ENCODE results near the gene UBXN10. TPM values are rescaled to one million over a fixed set of nuclear protein-coding genes. Genes with fewer than 3 reads are reported as not detected.

UBXN10 gene
- total and polyA plus RNA-seq, 9 donors, result 0.20 to 28.0 (median 1.5) TPM

DNA sequence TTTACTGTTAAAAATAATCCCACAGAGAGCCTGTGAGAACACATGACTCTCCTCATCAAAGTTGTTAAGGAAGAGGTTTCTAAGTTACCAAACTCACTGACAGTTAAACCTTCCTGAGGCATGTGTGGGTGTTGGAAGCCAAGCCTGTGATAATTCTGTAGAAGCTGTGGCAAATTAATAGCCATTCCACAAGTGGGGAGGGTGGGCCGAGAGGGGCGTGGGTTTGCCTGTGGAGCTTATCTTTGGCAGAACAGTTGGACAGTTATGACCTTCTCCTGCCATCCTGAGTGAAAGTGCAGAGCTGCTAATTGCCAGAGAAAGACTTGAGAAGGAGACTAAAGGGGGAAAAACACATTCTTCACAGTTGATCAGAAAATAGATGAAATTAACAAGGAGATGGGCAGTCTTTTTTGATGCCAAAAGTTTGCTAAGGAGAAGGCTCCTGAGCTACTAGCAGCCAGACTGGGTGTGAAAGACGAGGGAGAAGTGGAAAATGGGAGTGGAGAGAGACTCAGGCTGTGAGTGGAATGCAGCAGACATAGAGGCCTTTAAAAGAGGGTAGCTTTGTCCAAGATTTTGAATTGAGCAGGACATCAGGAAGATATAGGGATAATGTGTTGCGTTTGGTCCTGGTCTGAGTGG is 2.0 kb downstream of the UBXN10 start:
- Histone ChIP-seq H3K4me3 (no peak overlapping the region), H3K9me3 (no peaks in the 10 kb centered on the region), H3K27ac (no peak overlapping the region), H3K36me3 (no peaks in the 10 kb centered on the region), H3K4me1 (ENCODE audit: insufficient read depth) (no peaks in the 10 kb centered on the region), H3K27me3 (no peaks in the 10 kb centered on the region)
- 27 to 44% (median 37%) methylated on average over 4 of the region's 4 CpGs for WGBS, 3 donors
- TF ChIP-seq, protein P1, sequence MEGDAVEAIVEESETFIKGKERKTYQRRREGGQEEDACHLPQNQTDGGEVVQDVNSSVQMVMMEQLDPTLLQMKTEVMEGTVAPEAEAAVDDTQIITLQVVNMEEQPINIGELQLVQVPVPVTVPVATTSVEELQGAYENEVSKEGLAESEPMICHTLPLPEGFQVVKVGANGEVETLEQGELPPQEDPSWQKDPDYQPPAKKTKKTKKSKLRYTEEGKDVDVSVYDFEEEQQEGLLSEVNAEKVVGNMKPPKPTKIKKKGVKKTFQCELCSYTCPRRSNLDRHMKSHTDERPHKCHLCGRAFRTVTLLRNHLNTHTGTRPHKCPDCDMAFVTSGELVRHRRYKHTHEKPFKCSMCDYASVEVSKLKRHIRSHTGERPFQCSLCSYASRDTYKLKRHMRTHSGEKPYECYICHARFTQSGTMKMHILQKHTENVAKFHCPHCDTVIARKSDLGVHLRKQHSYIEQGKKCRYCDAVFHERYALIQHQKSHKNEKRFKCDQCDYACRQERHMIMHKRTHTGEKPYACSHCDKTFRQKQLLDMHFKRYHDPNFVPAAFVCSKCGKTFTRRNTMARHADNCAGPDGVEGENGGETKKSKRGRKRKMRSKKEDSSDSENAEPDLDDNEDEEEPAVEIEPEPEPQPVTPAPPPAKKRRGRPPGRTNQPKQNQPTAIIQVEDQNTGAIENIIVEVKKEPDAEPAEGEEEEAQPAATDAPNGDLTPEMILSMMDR (IDR thresholded peaks at IDR 0.05), result no peak
- TF ChIP-seq EP300 (IDR thresholded peaks at IDR 0.05) (no peak), POLR2A (IDR thresholded peaks at IDR 0.05) (no peak)
- DNase-seq, result no peak
- intact Hi-C loops (cut with DNase I), result no loop called here

DNA sequence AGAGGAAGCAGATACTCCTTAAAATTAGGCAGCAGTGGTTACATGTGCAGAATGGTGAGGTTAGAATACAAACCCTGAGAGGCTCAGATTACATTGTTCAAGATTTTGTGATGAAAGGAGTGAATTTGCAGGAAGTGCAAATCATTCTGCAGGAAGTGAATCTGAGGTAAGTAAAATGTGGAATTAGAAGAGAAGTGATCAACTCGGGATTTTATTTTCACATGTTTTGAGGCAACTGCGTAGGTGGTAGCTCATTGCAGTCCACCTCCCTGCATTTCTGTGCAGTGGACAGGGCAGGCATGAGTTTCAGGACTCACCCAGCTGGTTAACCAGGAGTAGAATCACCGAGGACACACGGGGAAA is 2.5 kb downstream of the UBXN10 start:
- DNase-seq, result no peak
- no peak for TF ChIP-seq POLR2A (IDR thresholded peaks at IDR 0.05)
- no peak for TF ChIP-seq EP300 (IDR thresholded peaks at IDR 0.05)
- TF ChIP-seq, protein P1 (IDR thresholded peaks at IDR 0.05), result no peak
- no peaks in the 10 kb centered on the region for H3K4me1 ChIP-seq (ENCODE audit: insufficient read depth)
- no peak overlapping the region for H3K27ac ChIP-seq
- 60 to 73% (median 66%) methylated on average over 4 of the region's 4 CpGs for WGBS, 3 donors
- H3K27me3 ChIP-seq, result no peaks in the 10 kb centered on the region
- H3K4me3 ChIP-seq, result no peak overlapping the region
- intact Hi-C loops (cut with DNase I), result no loop called here
- H3K36me3 ChIP-seq, result no peaks in the 10 kb centered on the region
- no peaks in the 10 kb centered on the region for H3K9me3 ChIP-seq

DNA sequence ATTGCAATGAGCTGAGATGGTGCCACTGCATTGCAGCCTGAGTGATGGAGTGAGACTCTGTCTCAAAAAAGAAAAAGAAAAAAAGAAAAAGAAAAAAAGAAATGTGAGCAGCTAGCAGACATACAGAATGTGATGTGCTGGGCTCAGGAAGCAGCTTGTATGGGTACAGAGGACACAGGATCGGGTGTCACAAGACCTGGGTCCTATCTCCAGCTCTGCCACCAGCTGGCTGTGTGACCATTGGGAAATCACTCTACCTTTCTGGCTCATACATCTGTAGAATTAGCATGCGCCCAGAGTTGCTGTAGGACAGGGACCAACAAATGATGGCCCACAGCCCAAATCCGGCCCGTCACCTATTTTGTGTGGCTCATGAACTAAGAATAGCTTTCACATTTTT is 3.8 kb downstream of the UBXN10 start:
- H3K4me3 ChIP-seq, result no peak overlapping the region
- WGBS, 3 donors, result 90 to 97% (median 92%) methylated on average over 4 of the region's 4 CpGs

DNA sequence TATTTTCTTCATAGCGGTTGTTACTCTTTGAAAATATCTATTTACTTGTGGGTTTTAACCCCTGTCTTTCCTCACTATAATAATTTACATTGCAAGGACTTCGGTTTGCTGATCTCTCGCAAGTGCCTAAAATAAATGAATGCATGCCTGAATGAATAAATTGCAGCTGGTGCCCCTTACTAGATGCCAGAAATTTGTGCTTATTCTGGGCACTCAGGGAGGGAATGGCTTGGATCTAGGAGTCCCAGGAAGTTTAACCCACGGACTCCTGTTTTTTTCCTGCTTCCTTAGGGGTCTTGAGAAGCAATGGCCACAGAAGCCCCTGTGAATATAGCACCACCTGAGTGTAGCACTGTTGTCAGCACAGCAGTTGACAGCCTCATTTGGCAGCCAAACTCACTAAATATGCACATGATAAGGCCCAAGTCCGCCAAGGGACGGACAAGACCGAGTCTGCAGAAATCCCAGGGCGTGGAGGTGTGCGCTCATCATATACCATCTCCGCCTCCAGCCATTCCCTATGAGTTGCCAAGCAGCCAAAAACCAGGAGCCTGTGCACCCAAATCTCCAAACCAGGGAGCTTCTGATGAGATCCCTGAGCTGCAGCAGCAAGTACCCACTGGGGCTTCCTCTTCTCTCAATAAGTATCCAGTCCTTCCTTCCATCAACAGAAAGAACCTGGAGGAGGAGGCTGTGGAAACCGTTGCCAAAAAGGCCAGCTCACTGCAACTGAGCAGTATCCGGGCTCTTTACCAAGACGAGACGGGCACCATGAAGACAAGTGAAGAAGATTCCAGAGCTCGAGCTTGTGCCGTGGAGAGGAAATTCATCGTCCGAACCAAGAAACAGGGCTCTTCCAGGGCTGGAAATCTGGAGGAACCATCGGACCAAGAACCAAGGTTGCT is 4.6 kb downstream of the UBXN10 start:
- Histone ChIP-seq H3K36me3 (no peaks in the 10 kb centered on the region), H3K4me3 (no peak overlapping the region), H3K9me3 (no peaks in the 10 kb centered on the region), H3K4me1 (ENCODE audit: insufficient read depth) (peaks cover 2% of the 10 kb centered on the region), H3K27me3 (no peaks in the 10 kb centered on the region), H3K27ac (no peak overlapping the region)
- intact Hi-C loops (cut with DNase I), result no loop called here
- 87 to 92% (median 90%) methylated on average over 19 of the region's 19 CpGs for WGBS, 3 donors
- TF ChIP-seq EP300 (IDR thresholded peaks at IDR 0.05) (no peak), POLR2A (IDR thresholded peaks at IDR 0.05) (no peak)
- TF ChIP-seq, protein P1 (IDR thresholded peaks at IDR 0.05), result no peak
- no peak for DNase-seq

More for the DNA sequence above, 3.8 kb downstream of the UBXN10 start:
- Histone ChIP-seq H3K4me1 (ENCODE audit: insufficient read depth) (peaks cover under 1% of the 10 kb centered on the region), H3K9me3 (no peaks in the 10 kb centered on the region), H3K36me3 (no peaks in the 10 kb centered on the region), H3K27ac (no peak overlapping the region), H3K27me3 (no peaks in the 10 kb centered on the region)
- TF ChIP-seq POLR2A (IDR thresholded peaks at IDR 0.05) (no peak), EP300 (IDR thresholded peaks at IDR 0.05) (no peak)
- TF ChIP-seq, protein P1 (IDR thresholded peaks at IDR 0.05), result no peak
- DNase-seq, result no peak
- intact Hi-C loops (cut with DNase I), result no loop called here
